K562 (cell line): ENCODE data around the gene SRPK2. TPM values are rescaled to one million over a fixed set of nuclear protein-coding genes. Genes with fewer than 3 reads are reported as not detected.

Experiments used
- CBFA2T2 ChIP-seq: fragments of 450-650 bp; conservative IDR thresholded peaks from 2 replicates; pipeline ENCODE4 v1.6.1; 2017; ENCODE audit warnings: mild to moderate bottlenecking
- CHD1 ChIP-seq: fragments of 200-600 bp; sonication (generic); IDR thresholded peaks from one replicate; pipeline ENCODE4 v1.6.1; 2012; ENCODE audit warnings: mild to moderate bottlenecking, moderate library complexity, low read length, inconsistent platforms
- EP400 ChIP-seq: fragments of 450-650 bp; IDR thresholded peaks from 2 replicates; pipeline ENCODE4 v1.6.1; 2017; ENCODE audit warnings: antibody characterized with exemption, mild to moderate bottlenecking, moderate library complexity
- GATAD2A ChIP-seq: fragments of 450-650 bp; IDR thresholded peaks from 2 replicates; pipeline ENCODE4 v1.6.1; 2017
- GTF2E2 ChIP-seq: fragments of 200-800 bp; sonication (Bioruptor generic); IDR thresholded peaks from 2 replicates; pipeline ENCODE4 v1.6.1; 2016; ENCODE audit warnings: missing genetic modification characterization, missing compliant biosample characterization
- KAT8 ChIP-seq: fragments of 450-650 bp; IDR thresholded peaks from 2 replicates; pipeline ENCODE4 v1.6.1; 2016; ENCODE audit warnings: low read depth, mild to moderate bottlenecking
- KDM1A ChIP-seq, 2 experiments: fragments of 450-650 bp; IDR thresholded peaks; 2 replicates each; pipeline ENCODE4 v1.6.1; 2016; ENCODE audit warnings: mild to moderate bottlenecking in 2 of 2
- NCOA1 ChIP-seq: fragments of 450-650 bp; IDR thresholded peaks from 2 replicates; pipeline ENCODE4 v1.6.1; 2016; ENCODE audit warnings: low read depth
- NCOR1 ChIP-seq: fragments of 450-650 bp; IDR thresholded peaks from 2 replicates; pipeline ENCODE4 v1.6.1; 2016; ENCODE audit warnings: mild to moderate bottlenecking, moderate library complexity
- NR2C1 ChIP-seq, 2 experiments: fragments of 450-650 bp; IDR thresholded peaks; 2 replicates each; pipeline ENCODE4 v1.6.1; 2017; ENCODE audit warnings: mild to moderate bottlenecking in 2 of 2, antibody characterized with exemption in 1 of 2, inconsistent platforms in 1 of 2, missing compliant biosample characterization in 1 of 2, missing genetic modification characterization in 1 of 2
- NR4A1 ChIP-seq, 2 experiments: fragments of 250-450 bp in 1 of 2; fragments of 450-650 bp in 1 of 2; sonication (Bioruptor Pico) in 1 of 2; IDR thresholded peaks; 2 replicates each; pipeline versions ENCODE4 v1.4.0 to v1.6.1; 2016 to 2020; ENCODE audit warnings: mild to moderate bottlenecking in 2 of 2, missing compliant biosample characterization in 1 of 2, missing genetic modification characterization in 1 of 2, moderate library complexity in 1 of 2
- TBL1XR1 ChIP-seq, 2 experiments: IDR thresholded peaks; 2 replicates each; pipeline ENCODE4 v1.6.1; 2012; ENCODE audit warnings: improper control_type of control experiment in 2 of 2, low read length in 2 of 2, mild to moderate bottlenecking in 1 of 2
- TFAM ChIP-seq: fragments of 250-450 bp; sonication (Bioruptor Pico); conservative IDR thresholded peaks from 2 replicates; pipeline ENCODE4 v1.5.0; 2021; ENCODE audit warnings: mild to moderate bottlenecking, moderate library complexity
- XRCC5 ChIP-seq: fragments of 200-400 bp; formaldehyde crosslinking; IDR thresholded peaks from 2 replicates; pipeline ENCODE4 v1.6.1; 2017; ENCODE audit warnings: low read depth, mild to moderate bottlenecking, low read length
- YY1 ChIP-seq, 3 experiments: IDR thresholded peaks; 2 replicates each; pipeline ENCODE4 v1.6.1; 2011; ENCODE audit warnings: low read length in 2 of 3, mild to moderate bottlenecking in 2 of 3, moderate library complexity in 2 of 3, borderline replicate concordance in 1 of 3, control low read depth in 1 of 3, low read depth in 1 of 3; ENCODE audit not compliant: insufficient read depth in 3 of 3, insufficient replicate concordance in 2 of 3, control insufficient read depth in 1 of 3, insufficient read length in 1 of 3; ENCODE audit errors: extremely low read depth in 1 of 3
- ZFP36 ChIP-seq: fragments of 150-350 bp; IDR thresholded peaks from 2 replicates; pipeline ENCODE4 v1.6.1; 2018; ENCODE audit warnings: low read length, low read depth; ENCODE audit not compliant: partially characterized antibody
- polyA plus RNA-seq, 8 experiments: library from polyadenylated mRNA; depleted of rRNA in 4 of 8; stranded (reverse) in 5 of 8; unstranded in 3 of 8; fragments of >200 nt; fragmentation: Nextera tagmentation in 2 of 8; fragmentation: Illumina TruSeq in 1 of 8; extraction: Ambion mirVana in 2 of 8; extraction: Trizol in 1 of 8; gene quantifications; 2 replicates each; pipeline versions ENCODE4 v1.2.1 to v1.2.3, GENCODE V29; 2011 to 2014; ENCODE audit warnings: inconsistent platforms in 1 of 8, missing spikeins in 1 of 8
- total RNA-seq, 7 experiments: library from RNA; depleted of rRNA in 6 of 7; stranded (reverse); fragments of >200 nt in 6 of 7; fragmentation: Illumina TruSeq in 2 of 7; extraction: Trizol in 2 of 7; gene quantifications; 2 replicates each; pipeline versions ENCODE4 v1.2.1 to v1.2.3, GENCODE V29; 2011 to 2021; ENCODE audit warnings: low replicate concordance in 1 of 7
- TF ChIP-seq, protein P1 (sequence below): fragments of 200-600 bp; sonication (generic); IDR thresholded peaks from one replicate; pipeline ENCODE4 v1.6.1; 2012; ENCODE audit warnings: mild to moderate bottlenecking, low read depth, low read length, inconsistent platforms

SRPK2 gene
- total and polyA plus RNA-seq, 9 of the 15 experiments (the other 6 are each of a cell fraction or from before 2014, with no cell fraction given): 21.5 to 44.7 (median 33.3) TPM

DNA sequence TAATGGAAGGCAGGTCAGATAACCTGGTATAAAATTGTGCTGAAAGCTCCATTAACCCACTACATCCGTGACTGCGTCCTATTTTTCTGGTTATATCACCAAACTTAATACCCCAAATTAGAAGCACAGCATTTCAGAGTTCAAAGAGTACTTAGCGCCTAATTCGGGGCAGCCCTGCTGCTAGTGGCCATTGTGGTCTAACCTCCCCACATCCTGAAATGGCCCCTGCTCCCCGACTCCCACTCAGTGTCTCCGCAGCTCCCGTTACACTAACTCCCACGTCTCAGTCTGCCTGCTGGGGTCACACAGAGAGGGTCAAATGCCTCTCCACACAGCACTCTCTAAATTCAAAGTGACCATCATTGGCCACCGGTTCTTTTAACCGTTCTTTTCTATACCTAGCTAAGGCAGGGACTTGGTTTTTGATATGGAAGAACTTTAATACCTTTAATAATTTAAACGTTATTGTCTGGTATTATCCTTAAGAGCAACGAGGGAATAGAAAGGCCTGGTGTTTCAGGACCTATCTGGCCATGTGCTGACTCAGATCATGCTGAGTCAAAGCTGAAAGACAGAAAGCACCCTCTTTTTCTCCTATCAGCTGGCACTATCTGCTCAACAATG is 257.6 kb downstream of the SRPK2 start (continued):
- TF ChIP-seq, protein P1, sequence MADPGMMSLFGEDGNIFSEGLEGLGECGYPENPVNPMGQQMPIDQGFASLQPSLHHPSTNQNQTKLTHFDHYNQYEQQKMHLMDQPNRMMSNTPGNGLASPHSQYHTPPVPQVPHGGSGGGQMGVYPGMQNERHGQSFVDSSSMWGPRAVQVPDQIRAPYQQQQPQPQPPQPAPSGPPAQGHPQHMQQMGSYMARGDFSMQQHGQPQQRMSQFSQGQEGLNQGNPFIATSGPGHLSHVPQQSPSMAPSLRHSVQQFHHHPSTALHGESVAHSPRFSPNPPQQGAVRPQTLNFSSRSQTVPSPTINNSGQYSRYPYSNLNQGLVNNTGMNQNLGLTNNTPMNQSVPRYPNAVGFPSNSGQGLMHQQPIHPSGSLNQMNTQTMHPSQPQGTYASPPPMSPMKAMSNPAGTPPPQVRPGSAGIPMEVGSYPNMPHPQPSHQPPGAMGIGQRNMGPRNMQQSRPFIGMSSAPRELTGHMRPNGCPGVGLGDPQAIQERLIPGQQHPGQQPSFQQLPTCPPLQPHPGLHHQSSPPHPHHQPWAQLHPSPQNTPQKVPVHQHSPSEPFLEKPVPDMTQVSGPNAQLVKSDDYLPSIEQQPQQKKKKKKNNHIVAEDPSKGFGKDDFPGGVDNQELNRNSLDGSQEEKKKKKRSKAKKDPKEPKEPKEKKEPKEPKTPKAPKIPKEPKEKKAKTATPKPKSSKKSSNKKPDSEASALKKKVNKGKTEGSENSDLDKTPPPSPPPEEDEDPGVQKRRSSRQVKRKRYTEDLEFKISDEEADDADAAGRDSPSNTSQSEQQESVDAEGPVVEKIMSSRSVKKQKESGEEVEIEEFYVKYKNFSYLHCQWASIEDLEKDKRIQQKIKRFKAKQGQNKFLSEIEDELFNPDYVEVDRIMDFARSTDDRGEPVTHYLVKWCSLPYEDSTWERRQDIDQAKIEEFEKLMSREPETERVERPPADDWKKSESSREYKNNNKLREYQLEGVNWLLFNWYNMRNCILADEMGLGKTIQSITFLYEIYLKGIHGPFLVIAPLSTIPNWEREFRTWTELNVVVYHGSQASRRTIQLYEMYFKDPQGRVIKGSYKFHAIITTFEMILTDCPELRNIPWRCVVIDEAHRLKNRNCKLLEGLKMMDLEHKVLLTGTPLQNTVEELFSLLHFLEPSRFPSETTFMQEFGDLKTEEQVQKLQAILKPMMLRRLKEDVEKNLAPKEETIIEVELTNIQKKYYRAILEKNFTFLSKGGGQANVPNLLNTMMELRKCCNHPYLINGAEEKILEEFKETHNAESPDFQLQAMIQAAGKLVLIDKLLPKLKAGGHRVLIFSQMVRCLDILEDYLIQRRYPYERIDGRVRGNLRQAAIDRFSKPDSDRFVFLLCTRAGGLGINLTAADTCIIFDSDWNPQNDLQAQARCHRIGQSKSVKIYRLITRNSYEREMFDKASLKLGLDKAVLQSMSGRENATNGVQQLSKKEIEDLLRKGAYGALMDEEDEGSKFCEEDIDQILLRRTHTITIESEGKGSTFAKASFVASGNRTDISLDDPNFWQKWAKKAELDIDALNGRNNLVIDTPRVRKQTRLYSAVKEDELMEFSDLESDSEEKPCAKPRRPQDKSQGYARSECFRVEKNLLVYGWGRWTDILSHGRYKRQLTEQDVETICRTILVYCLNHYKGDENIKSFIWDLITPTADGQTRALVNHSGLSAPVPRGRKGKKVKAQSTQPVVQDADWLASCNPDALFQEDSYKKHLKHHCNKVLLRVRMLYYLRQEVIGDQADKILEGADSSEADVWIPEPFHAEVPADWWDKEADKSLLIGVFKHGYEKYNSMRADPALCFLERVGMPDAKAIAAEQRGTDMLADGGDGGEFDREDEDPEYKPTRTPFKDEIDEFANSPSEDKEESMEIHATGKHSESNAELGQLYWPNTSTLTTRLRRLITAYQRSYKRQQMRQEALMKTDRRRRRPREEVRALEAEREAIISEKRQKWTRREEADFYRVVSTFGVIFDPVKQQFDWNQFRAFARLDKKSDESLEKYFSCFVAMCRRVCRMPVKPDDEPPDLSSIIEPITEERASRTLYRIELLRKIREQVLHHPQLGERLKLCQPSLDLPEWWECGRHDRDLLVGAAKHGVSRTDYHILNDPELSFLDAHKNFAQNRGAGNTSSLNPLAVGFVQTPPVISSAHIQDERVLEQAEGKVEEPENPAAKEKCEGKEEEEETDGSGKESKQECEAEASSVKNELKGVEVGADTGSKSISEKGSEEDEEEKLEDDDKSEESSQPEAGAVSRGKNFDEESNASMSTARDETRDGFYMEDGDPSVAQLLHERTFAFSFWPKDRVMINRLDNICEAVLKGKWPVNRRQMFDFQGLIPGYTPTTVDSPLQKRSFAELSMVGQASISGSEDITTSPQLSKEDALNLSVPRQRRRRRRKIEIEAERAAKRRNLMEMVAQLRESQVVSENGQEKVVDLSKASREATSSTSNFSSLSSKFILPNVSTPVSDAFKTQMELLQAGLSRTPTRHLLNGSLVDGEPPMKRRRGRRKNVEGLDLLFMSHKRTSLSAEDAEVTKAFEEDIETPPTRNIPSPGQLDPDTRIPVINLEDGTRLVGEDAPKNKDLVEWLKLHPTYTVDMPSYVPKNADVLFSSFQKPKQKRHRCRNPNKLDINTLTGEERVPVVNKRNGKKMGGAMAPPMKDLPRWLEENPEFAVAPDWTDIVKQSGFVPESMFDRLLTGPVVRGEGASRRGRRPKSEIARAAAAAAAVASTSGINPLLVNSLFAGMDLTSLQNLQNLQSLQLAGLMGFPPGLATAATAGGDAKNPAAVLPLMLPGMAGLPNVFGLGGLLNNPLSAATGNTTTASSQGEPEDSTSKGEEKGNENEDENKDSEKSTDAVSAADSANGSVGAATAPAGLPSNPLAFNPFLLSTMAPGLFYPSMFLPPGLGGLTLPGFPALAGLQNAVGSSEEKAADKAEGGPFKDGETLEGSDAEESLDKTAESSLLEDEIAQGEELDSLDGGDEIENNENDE: no peak
- peak in 1 of 2 experiments; percentile 60; a peak in 1 of 4 replicates for TF ChIP-seq KDM1A (IDR thresholded peaks at IDR 0.05)
- TF ChIP-seq EP400: peak; percentile 81
- peak; percentile 27 for TF ChIP-seq ZFP36
- TF ChIP-seq NR4A1 (CRISPR knock-in tag; IDR thresholded peaks at IDR 0.05): no peak
- peak; percentile 86 for TF ChIP-seq NR4A1 (tag; IDR thresholded peaks at IDR 0.05)
- TF ChIP-seq GATAD2A: 0 out of 2 replicates have a peak, but pooled peaks have one; percentile 38
- no peak for TF ChIP-seq TFAM (CRISPR knock-in tag)
- TF ChIP-seq CBFA2T2: peak; percentile 19; the same call in 1 of the 2 replicates
- TF ChIP-seq NCOR1: peak; percentile 76
- peak in 1 of 2 experiments; percentile 69; a peak in 2 of 4 replicates for TF ChIP-seq TBL1XR1 (IDR thresholded peaks at IDR 0.05; ENCODE audit: low read length in 2 of 2)
- TF ChIP-seq NCOA1: 0 out of 2 replicates have a peak, but pooled peaks have one; percentile 26
- no peak for TF ChIP-seq CHD1
- TF ChIP-seq XRCC5: no peak
- no peak for TF ChIP-seq KAT8
- peak; percentile 67; the same call in 1 of the 2 replicates for TF ChIP-seq GTF2E2
- TF ChIP-seq YY1 (IDR thresholded peaks at IDR 0.05; ENCODE audit: borderline replicate concordance in 1 of 3, control insufficient read depth in 1 of 3, extremely low read depth in 1 of 3, insufficient read depth in 3 of 3, insufficient read length in 1 of 3, insufficient replicate concordance in 2 of 3, low read depth in 1 of 3, low read length in 2 of 3): peak; percentile 38 to 94 (median 80)
- peak; percentile 78 for TF ChIP-seq NR2C1 (IDR thresholded peaks at IDR 0.05)
- TF ChIP-seq NR2C1 (tag; IDR thresholded peaks at IDR 0.05): peak; percentile 76
